Measurements from ENCODE around the gene ADAM12.

ADAM12 gene

GRCh38 chr10:126004752-126005151 lies 383.5 kb downstream of the ADAM12 start:
- Histone ChIP-seq H3K27me3 (ENCODE audit: low read depth, low read length) (no peaks in the 10 kb centered on the region), H3K9me3 (ENCODE audit: insufficient read depth, low read length) (no peaks in the 10 kb centered on the region), H3K79me2 (ENCODE audit: low read length) (no peaks in the 10 kb centered on the region), H2AFZ (ENCODE audit: low read depth, low read length) (no peak overlapping the region), H3K4me1 (ENCODE audit: low read length) (peaks cover 15% of the 10 kb centered on the region), H3K36me3 (replicated peaks; ENCODE audit: low read depth, low read length) (no peaks in the 10 kb centered on the region), H3K4me2 (ENCODE audit: low read length) (no peak overlapping the region), H4K20me1 (ENCODE audit: insufficient read depth, low read length) (no peaks in the 10 kb centered on the region), H3K9ac (ENCODE audit: low read length) (no peak overlapping the region), H3K27ac (ENCODE audit: low read length) (no peak overlapping the region), H3K4me3 (ENCODE audit: low read length) (no peak overlapping the region)
- no peak for TF ChIP-seq EZH2phosphoT487 (IDR thresholded peaks at IDR 0.05; ENCODE audit: low read depth)
- TF ChIP-seq, protein P1, sequence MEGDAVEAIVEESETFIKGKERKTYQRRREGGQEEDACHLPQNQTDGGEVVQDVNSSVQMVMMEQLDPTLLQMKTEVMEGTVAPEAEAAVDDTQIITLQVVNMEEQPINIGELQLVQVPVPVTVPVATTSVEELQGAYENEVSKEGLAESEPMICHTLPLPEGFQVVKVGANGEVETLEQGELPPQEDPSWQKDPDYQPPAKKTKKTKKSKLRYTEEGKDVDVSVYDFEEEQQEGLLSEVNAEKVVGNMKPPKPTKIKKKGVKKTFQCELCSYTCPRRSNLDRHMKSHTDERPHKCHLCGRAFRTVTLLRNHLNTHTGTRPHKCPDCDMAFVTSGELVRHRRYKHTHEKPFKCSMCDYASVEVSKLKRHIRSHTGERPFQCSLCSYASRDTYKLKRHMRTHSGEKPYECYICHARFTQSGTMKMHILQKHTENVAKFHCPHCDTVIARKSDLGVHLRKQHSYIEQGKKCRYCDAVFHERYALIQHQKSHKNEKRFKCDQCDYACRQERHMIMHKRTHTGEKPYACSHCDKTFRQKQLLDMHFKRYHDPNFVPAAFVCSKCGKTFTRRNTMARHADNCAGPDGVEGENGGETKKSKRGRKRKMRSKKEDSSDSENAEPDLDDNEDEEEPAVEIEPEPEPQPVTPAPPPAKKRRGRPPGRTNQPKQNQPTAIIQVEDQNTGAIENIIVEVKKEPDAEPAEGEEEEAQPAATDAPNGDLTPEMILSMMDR (IDR thresholded peaks at IDR 0.05; ENCODE audit: low read depth, low read length): no peak

- Histone ChIP-seq H3K9ac (ENCODE audit: low read length) (no peak overlapping the region), H3K4me1 (ENCODE audit: low read length) (peaks cover 8% of the 10 kb centered on the region), H2AFZ (ENCODE audit: low read depth, low read length) (no peak overlapping the region), H3K27me3 (ENCODE audit: low read depth, low read length) (no peaks in the 10 kb centered on the region), H4K20me1 (ENCODE audit: insufficient read depth, low read length) (no peaks in the 10 kb centered on the region), H3K27ac (ENCODE audit: low read length) (no peak overlapping the region), H3K4me2 (ENCODE audit: low read length) (no peak overlapping the region), H3K36me3 (replicated peaks; ENCODE audit: low read depth, low read length) (no peaks in the 10 kb centered on the region), H3K9me3 (ENCODE audit: insufficient read depth, low read length) (no peaks in the 10 kb centered on the region), H3K4me3 (ENCODE audit: low read length) (no peak overlapping the region), H3K79me2 (ENCODE audit: low read length) (no peaks in the 10 kb centered on the region)
- no peak for TF ChIP-seq EZH2phosphoT487 (IDR thresholded peaks at IDR 0.05; ENCODE audit: low read depth)
- TF ChIP-seq, protein P1 (IDR thresholded peaks at IDR 0.05; ENCODE audit: low read depth, low read length): no peak
Measured at GRCh38 chr10:126001576-126001975, 386.7 kb downstream of the ADAM12 start.

- no peak for TF ChIP-seq EZH2phosphoT487 (IDR thresholded peaks at IDR 0.05; ENCODE audit: low read depth)
- TF ChIP-seq, protein P1 (IDR thresholded peaks at IDR 0.05; ENCODE audit: low read depth, low read length): no peak
- no peak overlapping the region for H2AFZ ChIP-seq (ENCODE audit: low read depth, low read length)
Measured at GRCh38 chr10:125999694-126000093, 388.6 kb downstream of the ADAM12 start.

DNA sequence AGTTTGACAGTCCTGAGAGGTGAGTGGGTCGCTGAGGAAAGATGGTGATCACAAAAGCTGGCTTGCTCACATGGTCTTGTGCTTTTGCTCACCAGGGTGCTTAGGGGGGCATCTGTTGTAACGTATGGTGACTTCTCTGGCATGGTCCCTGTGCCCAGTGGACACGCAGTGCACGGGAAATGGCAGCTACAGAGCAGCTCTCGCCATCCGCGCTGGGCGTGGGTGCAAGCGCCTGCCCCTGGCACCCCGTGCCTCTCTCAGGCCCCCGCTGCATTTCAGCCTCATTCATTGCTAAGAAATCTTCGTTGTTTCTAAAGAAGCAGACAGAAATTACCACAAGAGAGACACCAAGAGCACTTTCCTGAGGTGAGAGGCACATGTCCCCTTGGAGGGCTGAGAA lies 390.7 kb downstream of the ADAM12 start:
- H3K4me2 ChIP-seq (ENCODE audit: low read length): no peak overlapping the region
- H3K36me3 ChIP-seq (replicated peaks; ENCODE audit: low read depth, low read length): no peaks in the 10 kb centered on the region
- no peaks in the 10 kb centered on the region for H3K9me3 ChIP-seq (ENCODE audit: insufficient read depth, low read length)
- H3K79me2 ChIP-seq (ENCODE audit: low read length): no peaks in the 10 kb centered on the region
- no peak overlapping the region for H2AFZ ChIP-seq (ENCODE audit: low read depth, low read length)
- H3K4me3 ChIP-seq (ENCODE audit: low read length): no peak overlapping the region
- H3K27me3 ChIP-seq (ENCODE audit: low read depth, low read length): no peaks in the 10 kb centered on the region
- H4K20me1 ChIP-seq (ENCODE audit: insufficient read depth, low read length): no peaks in the 10 kb centered on the region
- no peak overlapping the region for H3K9ac ChIP-seq (ENCODE audit: low read length)
- H3K4me1 ChIP-seq (ENCODE audit: low read length): peaks cover 5% of the 10 kb centered on the region
- H3K27ac ChIP-seq (ENCODE audit: low read length): no peak overlapping the region
- TF ChIP-seq, protein P1 (IDR thresholded peaks at IDR 0.05; ENCODE audit: low read depth, low read length): no peak
- no peak for TF ChIP-seq EZH2phosphoT487 (IDR thresholded peaks at IDR 0.05; ENCODE audit: low read depth)

More at GRCh38 chr10:125999694-126000093, 388.6 kb downstream of the ADAM12 start:
- H3K9me3 ChIP-seq (ENCODE audit: insufficient read depth, low read length): no peaks in the 10 kb centered on the region
- no peaks in the 10 kb centered on the region for H3K27me3 ChIP-seq (ENCODE audit: low read depth, low read length)
- H3K79me2 ChIP-seq (ENCODE audit: low read length): no peaks in the 10 kb centered on the region
- no peak overlapping the region for H3K9ac ChIP-seq (ENCODE audit: low read length)
- no peaks in the 10 kb centered on the region for H3K36me3 ChIP-seq (replicated peaks; ENCODE audit: low read depth, low read length)
- H3K4me3 ChIP-seq (ENCODE audit: low read length): no peak overlapping the region
- peaks cover 8% of the 10 kb centered on the region for H3K4me1 ChIP-seq (ENCODE audit: low read length)
- H4K20me1 ChIP-seq (ENCODE audit: insufficient read depth, low read length): no peaks in the 10 kb centered on the region
- no peak overlapping the region for H3K27ac ChIP-seq (ENCODE audit: low read length)
- H3K4me2 ChIP-seq (ENCODE audit: low read length): no peak overlapping the region

Data from OCI-LY3 (cell line).